ENCODE data around the gene SPAAR.
"Not testable (repeated sequence)": the region's sequence is repeated elsewhere in the genome, so short reads cannot be mapped to it uniquely, and the experiment has no call there.

The SPAAR gene

DNA sequence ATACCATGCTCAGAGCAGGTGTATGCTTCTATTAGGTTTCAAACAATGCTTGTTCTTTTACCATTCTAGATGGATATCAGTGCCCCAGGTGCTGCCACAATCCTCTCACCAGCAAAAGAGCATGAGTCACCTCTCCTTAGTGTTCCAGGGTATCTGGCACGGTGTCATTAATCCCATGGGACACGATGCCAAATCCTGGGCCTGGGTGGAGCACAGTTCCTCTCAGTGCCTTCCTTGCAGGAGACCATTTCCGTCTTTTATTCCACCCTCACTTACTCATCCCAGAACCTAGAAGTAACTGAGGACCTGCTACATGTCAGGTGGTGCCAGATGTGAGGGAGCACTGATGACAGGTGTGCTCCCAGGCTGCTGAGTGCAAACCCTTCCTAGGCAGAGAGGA lies 37.7 kb upstream of the SPAAR start:
- no peaks in the 10 kb centered on the region for H3K4me1 ChIP-seq (ENCODE audit: control insufficient read depth, insufficient read depth, low read length, unreplicated experiment)
- no peak overlapping the region for H3K4me3 ChIP-seq (ENCODE audit: low read depth, low read length)
- no peaks in the 10 kb centered on the region for H3K36me3 ChIP-seq (ENCODE audit: insufficient read depth, low read length)
- no peak overlapping the region for H2AFZ ChIP-seq (ENCODE audit: low read length, unreplicated experiment)
- H3K79me2 ChIP-seq (ENCODE audit: control insufficient read depth, insufficient read depth, low read length, unreplicated experiment) = no peaks in the 10 kb centered on the region
- H3K27ac ChIP-seq (ENCODE audit: low read depth, low read length) = no peak overlapping the region
- no peaks in the 10 kb centered on the region for H3K27me3 ChIP-seq (ENCODE audit: insufficient read depth, low read length)

GRCh38 chr9:35872505-35872904 lies 36.8 kb upstream of the SPAAR start:
- no peak overlapping the region for H3K4me3 ChIP-seq (ENCODE audit: low read depth, low read length)
- H3K27me3 ChIP-seq (ENCODE audit: insufficient read depth, low read length) = no peaks in the 10 kb centered on the region
- H3K27ac ChIP-seq (ENCODE audit: low read depth, low read length) = no peak overlapping the region
- H3K36me3 ChIP-seq (ENCODE audit: insufficient read depth, low read length) = no peaks in the 10 kb centered on the region
- H2AFZ ChIP-seq (ENCODE audit: low read length, unreplicated experiment) = peak overlapping the region; percentile 74
- no peaks in the 10 kb centered on the region for H3K79me2 ChIP-seq (ENCODE audit: control insufficient read depth, insufficient read depth, low read length, unreplicated experiment)
- H3K4me1 ChIP-seq (ENCODE audit: control insufficient read depth, insufficient read depth, low read length, unreplicated experiment) = no peaks in the 10 kb centered on the region

DNA sequence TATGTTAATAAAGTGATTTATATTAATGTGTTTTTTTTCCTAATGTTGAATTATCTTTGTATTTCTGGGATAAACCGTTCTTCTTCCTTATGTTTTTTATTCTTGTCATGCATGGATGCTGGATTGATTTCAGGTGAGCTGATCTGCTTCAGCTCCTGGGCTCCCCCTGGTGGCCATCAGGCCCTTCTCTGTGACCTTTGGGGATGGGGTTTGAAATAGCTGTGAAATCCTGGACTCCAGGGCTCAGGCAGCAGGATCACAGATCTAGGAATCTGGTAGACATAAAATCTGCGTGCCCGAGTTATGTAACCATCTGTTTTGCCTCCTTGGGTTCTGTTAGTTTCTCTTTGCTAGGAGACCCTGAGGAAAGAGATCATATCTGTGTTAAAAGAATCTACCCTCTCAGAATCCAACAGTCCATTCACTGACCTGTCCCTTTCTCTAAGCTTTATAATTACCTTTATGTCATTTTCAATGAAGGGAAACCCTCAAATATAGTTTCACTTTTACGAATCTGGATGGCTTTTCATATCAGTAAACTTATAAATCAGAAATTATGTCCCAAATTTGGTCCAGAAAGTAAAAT lies 26.9 kb upstream of the SPAAR start:
- H3K4me3 ChIP-seq (ENCODE audit: low read depth, low read length) = peak overlapping the region; percentile 51
- no peaks in the 10 kb centered on the region for H3K36me3 ChIP-seq (ENCODE audit: insufficient read depth, low read length)
- H3K27me3 ChIP-seq (ENCODE audit: insufficient read depth, low read length) = no peaks in the 10 kb centered on the region
- H2AFZ ChIP-seq (ENCODE audit: low read length, unreplicated experiment) = peak overlapping the region; percentile 77
- no peak overlapping the region for H3K27ac ChIP-seq (ENCODE audit: low read depth, low read length)
- H3K4me1 ChIP-seq (ENCODE audit: control insufficient read depth, insufficient read depth, low read length, unreplicated experiment) = peaks cover 6% of the 10 kb centered on the region
- no peaks in the 10 kb centered on the region for H3K79me2 ChIP-seq (ENCODE audit: control insufficient read depth, insufficient read depth, low read length, unreplicated experiment)

GRCh38 chr9:35882996-35883395 lies 26.3 kb upstream of the SPAAR start:
- no peaks in the 10 kb centered on the region for H3K79me2 ChIP-seq (ENCODE audit: control insufficient read depth, insufficient read depth, low read length, unreplicated experiment)
- no peaks in the 10 kb centered on the region for H3K27me3 ChIP-seq (ENCODE audit: insufficient read depth, low read length)
- no peaks in the 10 kb centered on the region for H3K36me3 ChIP-seq (ENCODE audit: insufficient read depth, low read length)
- H3K4me3 ChIP-seq (ENCODE audit: low read depth, low read length) = peak overlapping the region; percentile 51
- H3K4me1 ChIP-seq (ENCODE audit: control insufficient read depth, insufficient read depth, low read length, unreplicated experiment) = peaks cover 6% of the 10 kb centered on the region
- no peak overlapping the region for H3K27ac ChIP-seq (ENCODE audit: low read depth, low read length)
- peak overlapping the region; percentile 64 for H2AFZ ChIP-seq (ENCODE audit: low read length, unreplicated experiment)

DNA sequence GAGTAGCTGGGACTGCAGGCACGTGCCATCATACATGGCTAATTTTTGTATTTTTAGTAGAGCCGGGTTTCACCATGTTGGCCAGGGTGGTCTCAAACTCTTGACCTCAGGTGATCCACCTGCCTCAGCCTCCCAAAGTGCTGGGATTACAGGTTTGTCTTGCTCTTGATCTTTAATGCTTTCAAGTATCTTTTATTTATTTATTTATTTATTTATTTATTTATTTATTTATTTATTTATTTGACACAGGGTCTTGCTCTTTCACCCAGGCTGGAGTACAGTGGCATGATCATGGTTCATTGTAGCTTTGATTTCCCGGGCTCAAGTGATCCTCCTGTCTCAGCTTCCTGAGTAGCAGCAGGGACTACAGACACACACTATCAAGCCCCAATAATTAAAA lies 24.4 kb upstream of the SPAAR start:
- not testable (repeated sequence) for H3K27me3 ChIP-seq (ENCODE audit: insufficient read depth, low read length); H3K27ac ChIP-seq (ENCODE audit: low read depth, low read length); H3K4me3 ChIP-seq (ENCODE audit: low read depth, low read length); H3K4me1 ChIP-seq (ENCODE audit: control insufficient read depth, insufficient read depth, low read length, unreplicated experiment); H3K36me3 ChIP-seq (ENCODE audit: insufficient read depth, low read length); H2AFZ ChIP-seq (ENCODE audit: low read length, unreplicated experiment); H3K79me2 ChIP-seq (ENCODE audit: control insufficient read depth, insufficient read depth, low read length, unreplicated experiment)

GRCh38 chr9:35891646-35892045 lies 17.6 kb upstream of the SPAAR start:
- Histone ChIP-seq H3K4me3 (ENCODE audit: low read depth, low read length) (no peak overlapping the region), H3K4me1 (ENCODE audit: control insufficient read depth, insufficient read depth, low read length, unreplicated experiment) (no peaks in the 10 kb centered on the region), H3K27me3 (ENCODE audit: insufficient read depth, low read length) (no peaks in the 10 kb centered on the region), H2AFZ (ENCODE audit: low read length, unreplicated experiment) (no peak overlapping the region), H3K36me3 (ENCODE audit: insufficient read depth, low read length) (no peaks in the 10 kb centered on the region), H3K79me2 (ENCODE audit: control insufficient read depth, insufficient read depth, low read length, unreplicated experiment) (no peaks in the 10 kb centered on the region), H3K27ac (ENCODE audit: low read depth, low read length) (no peak overlapping the region)

DNA sequence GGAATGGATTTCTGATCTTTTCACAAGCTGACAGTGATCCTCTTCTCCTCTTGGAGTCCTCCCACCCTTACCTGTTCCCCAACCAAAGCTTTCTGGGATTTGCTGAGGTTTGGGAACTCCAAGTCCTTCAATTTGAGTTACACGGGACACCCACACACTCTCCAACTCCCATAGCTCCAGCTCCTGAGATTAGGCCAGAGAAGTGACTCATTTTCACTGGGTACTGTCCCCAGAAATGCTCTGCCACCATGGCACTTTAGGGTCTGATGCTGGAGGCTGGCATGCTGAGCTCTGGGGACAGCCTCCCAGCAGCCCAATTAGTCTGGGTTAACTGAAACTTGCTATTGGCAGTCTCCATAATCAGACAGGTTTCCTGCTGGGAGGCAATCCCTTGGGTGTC lies 17.2 kb upstream of the SPAAR start:
- H2AFZ ChIP-seq (ENCODE audit: low read length, unreplicated experiment) = no peak overlapping the region
- no peaks in the 10 kb centered on the region for H3K4me1 ChIP-seq (ENCODE audit: control insufficient read depth, insufficient read depth, low read length, unreplicated experiment)
- no peaks in the 10 kb centered on the region for H3K79me2 ChIP-seq (ENCODE audit: control insufficient read depth, insufficient read depth, low read length, unreplicated experiment)
- no peaks in the 10 kb centered on the region for H3K27me3 ChIP-seq (ENCODE audit: insufficient read depth, low read length)
- no peak overlapping the region for H3K27ac ChIP-seq (ENCODE audit: low read depth, low read length)
- H3K36me3 ChIP-seq (ENCODE audit: insufficient read depth, low read length) = no peaks in the 10 kb centered on the region
- H3K4me3 ChIP-seq (ENCODE audit: low read depth, low read length) = no peak overlapping the region

DNA sequence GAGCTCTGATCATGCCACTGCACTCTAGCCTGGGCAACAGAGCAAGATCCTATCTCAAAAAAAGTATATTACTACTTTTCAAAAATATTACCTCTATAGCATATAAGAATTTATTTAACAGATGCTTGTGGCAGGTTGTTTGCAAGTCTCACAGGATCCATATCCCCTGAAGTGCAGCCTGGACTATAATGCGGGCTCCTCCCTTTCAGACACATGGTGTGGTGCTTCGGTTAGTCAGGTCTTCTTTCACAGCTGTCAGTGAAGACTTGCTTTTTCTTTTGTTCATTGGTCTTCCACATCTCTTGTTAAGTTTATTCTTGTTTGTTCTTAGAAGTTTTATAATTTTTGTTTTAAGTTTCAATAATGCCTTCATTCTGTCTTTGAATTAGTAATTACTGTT lies 12.7 kb upstream of the SPAAR start:
- Histone ChIP-seq H3K79me2 (ENCODE audit: control insufficient read depth, insufficient read depth, low read length, unreplicated experiment) (no peaks in the 10 kb centered on the region), H2AFZ (ENCODE audit: low read length, unreplicated experiment) (no peak overlapping the region), H3K27me3 (ENCODE audit: insufficient read depth, low read length) (no peaks in the 10 kb centered on the region), H3K4me1 (ENCODE audit: control insufficient read depth, insufficient read depth, low read length, unreplicated experiment) (no peaks in the 10 kb centered on the region), H3K36me3 (ENCODE audit: insufficient read depth, low read length) (no peaks in the 10 kb centered on the region), H3K4me3 (ENCODE audit: low read depth, low read length) (no peak overlapping the region), H3K27ac (ENCODE audit: low read depth, low read length) (no peak overlapping the region)

DNA sequence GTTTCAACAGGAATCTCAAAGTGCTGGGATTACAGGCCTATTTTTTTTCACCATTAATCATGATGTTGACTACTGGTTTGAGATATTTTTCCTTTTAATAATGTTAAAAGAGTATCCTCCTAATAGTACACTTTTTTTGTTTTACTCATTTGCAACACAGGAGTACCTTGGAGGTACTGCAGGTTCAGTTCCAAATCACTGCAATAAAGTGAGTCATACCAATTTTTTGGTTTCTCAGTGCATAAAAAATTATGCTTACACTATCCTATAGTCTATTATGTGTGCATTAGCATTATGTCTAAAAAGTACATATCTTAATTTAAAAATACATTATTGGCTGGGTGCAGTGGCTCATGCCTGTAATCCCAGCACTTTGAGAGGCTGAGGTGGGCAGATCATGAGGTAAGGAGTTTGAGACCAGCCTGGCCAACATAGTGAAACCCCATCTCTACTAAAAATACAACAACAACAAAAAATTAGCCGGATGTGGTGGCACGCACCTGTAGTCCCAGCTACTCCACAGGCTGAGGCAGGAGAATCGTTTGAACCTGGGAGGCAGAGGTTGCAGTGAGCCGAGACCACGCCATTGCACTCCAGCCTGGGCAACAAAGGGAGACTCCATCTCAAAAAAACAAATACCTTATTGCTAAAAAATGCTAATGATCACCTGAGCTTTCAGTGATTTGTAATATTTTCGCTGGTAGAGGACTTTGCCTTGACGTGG lies 11.8 kb upstream of the SPAAR start:
- not testable (repeated sequence) for H2AFZ ChIP-seq (ENCODE audit: low read length, unreplicated experiment); H3K36me3 ChIP-seq (ENCODE audit: insufficient read depth, low read length); H3K27ac ChIP-seq (ENCODE audit: low read depth, low read length); H3K4me3 ChIP-seq (ENCODE audit: low read depth, low read length); H3K27me3 ChIP-seq (ENCODE audit: insufficient read depth, low read length); H3K79me2 ChIP-seq (ENCODE audit: control insufficient read depth, insufficient read depth, low read length, unreplicated experiment); H3K4me1 ChIP-seq (ENCODE audit: control insufficient read depth, insufficient read depth, low read length, unreplicated experiment)

- Histone ChIP-seq H3K79me2 (ENCODE audit: control insufficient read depth, insufficient read depth, low read length, unreplicated experiment) (no peaks in the 10 kb centered on the region), H2AFZ (ENCODE audit: low read length, unreplicated experiment) (no peak overlapping the region), H3K36me3 (ENCODE audit: insufficient read depth, low read length) (no peaks in the 10 kb centered on the region), H3K27ac (ENCODE audit: low read depth, low read length) (no peak overlapping the region), H3K4me3 (ENCODE audit: low read depth, low read length) (no peak overlapping the region), H3K27me3 (ENCODE audit: insufficient read depth, low read length) (no peaks in the 10 kb centered on the region), H3K4me1 (ENCODE audit: control insufficient read depth, insufficient read depth, low read length, unreplicated experiment) (peaks cover 9% of the 10 kb centered on the region)
These were observed 11.0 kb upstream of the SPAAR start for GRCh38 chr9:35898337-35898736.

DNA sequence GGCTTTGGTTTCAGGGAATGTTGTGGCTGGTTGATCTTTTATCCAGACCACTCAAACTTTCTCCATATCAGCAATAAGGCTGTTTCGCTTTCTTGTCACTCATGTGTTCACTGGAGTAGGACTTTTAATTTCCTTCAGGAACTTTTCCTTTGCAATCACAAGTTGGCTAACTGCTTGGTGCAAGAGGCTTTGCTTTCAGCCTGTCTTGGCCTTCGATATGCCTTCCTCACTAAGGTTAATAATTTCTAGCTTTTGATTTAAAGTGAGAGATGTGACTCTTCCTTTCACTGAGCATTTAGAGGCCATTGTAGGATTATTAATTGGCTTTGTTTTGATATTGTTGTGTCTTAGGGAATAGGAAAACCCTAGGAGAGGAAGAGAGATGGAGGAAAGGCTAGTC lies 10.3 kb upstream of the SPAAR start:
- H3K27ac ChIP-seq (ENCODE audit: low read depth, low read length) = no peak overlapping the region
- H3K79me2 ChIP-seq (ENCODE audit: control insufficient read depth, insufficient read depth, low read length, unreplicated experiment) = no peaks in the 10 kb centered on the region
- H3K36me3 ChIP-seq (ENCODE audit: insufficient read depth, low read length) = no peaks in the 10 kb centered on the region
- H3K4me1 ChIP-seq (ENCODE audit: control insufficient read depth, insufficient read depth, low read length, unreplicated experiment) = peaks cover 12% of the 10 kb centered on the region
- H2AFZ ChIP-seq (ENCODE audit: low read length, unreplicated experiment) = no peak overlapping the region
- no peaks in the 10 kb centered on the region for H3K27me3 ChIP-seq (ENCODE audit: insufficient read depth, low read length)
- no peak overlapping the region for H3K4me3 ChIP-seq (ENCODE audit: low read depth, low read length)

Data from ACC112 (cell line).